Measurements from ENCODE around the gene NMD3.

Gene NMD3

DNA sequence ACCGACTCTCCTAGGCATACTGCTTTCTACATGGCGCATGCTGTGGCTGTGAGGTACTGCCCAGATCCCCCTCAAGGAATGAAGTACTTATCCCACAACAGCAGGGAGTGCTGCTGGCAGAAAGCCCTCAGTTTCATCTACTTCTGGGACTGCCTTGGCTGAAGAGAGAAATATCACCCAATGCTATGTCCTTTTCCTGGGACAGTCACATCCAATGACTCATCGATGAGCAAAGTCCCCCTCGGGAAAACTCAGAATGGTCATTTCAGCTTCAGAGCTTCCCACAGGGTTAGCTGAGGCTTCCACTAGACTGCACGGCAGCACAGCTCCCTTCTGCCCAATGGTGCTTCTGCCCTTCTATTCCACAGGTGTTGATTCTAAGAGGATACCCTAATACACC is 3.6 kb upstream of the NMD3 start:
- DNase-seq (ENCODE audit: low spot score in 2 of 2) (no peak), ATAC-seq (no peak)
- Mint-ChIP-seq H3K4me3 (no peak overlapping the region), H3K9me3 (no peaks in the 10 kb centered on the region), H3K27ac (no peak overlapping the region), H3K36me3 (peaks cover 4% of the 10 kb centered on the region), H3K4me1 (peaks cover 9% of the 10 kb centered on the region)

DNA sequence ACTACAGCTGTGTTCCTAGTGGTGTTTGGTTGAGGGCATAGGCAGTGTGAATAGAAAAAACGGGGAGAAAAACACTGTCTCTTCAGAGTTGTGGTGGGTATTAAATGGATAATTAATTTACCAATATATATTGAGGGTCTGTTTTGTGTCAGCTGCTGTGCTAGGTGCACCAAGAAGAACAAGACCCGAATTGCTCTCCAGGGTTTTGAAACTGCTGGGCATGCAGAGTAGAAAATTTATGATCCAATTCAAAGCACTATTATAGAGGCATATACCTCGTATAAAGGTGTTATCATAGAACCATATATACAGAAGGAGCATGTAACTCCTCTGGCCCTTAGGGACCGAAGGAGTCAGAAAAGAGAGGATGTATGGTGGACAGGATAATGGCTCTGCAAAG is 1.6 kb upstream of the NMD3 start:
- ATAC-seq (no peak), DNase-seq (ENCODE audit: low spot score in 2 of 2) (no peak)
- no peaks in the 10 kb centered on the region for H3K9me3 Mint-ChIP-seq
- peaks cover 13% of the 10 kb centered on the region for H3K4me1 Mint-ChIP-seq
- peak overlapping the region; percentile 92 for H3K27ac Mint-ChIP-seq
- peak overlapping the region; percentile 78 for H3K4me3 Mint-ChIP-seq
- peaks cover 7% of the 10 kb centered on the region for H3K36me3 Mint-ChIP-seq

GRCh38 chr3:161221806-161222600 is 892 bp downstream of the NMD3 start:
- Mint-ChIP-seq H3K9me3 (no peaks in the 10 kb centered on the region), H3K27ac (peak overlapping the region; percentile 92), H3K4me3 (peak overlapping the region; percentile 78), H3K36me3 (peaks cover 7% of the 10 kb centered on the region), H3K4me1 (peaks cover 13% of the 10 kb centered on the region)
- DNase-seq (ENCODE audit: low spot score in 2 of 2) (no peak), ATAC-seq (no peak)

DNA sequence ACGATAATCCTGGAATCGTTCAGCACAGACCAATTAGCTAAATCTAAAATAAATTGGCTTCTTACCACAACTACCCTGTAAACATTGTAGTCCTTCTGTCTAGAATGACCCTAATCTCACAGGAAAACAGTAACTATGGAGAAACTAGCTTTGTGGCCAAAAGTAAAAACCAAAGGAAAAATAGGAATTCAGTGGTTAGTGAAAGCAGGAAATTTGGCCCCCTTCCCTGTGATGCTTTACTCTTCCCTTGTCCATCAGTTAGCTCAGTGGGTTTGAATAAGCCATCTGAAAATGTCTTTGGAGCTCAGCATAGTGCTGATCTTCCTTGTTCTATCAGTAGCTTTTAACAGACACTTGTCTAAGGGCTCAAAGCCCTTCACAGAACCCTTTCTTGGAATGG is 1.6 kb downstream of the NMD3 start:
- ATAC-seq = no peak
- DNase-seq (ENCODE audit: low spot score in 2 of 2) = no peak
- Mint-ChIP-seq H3K4me1 (peaks cover 13% of the 10 kb centered on the region), H3K4me3 (peak overlapping the region; percentile 78), H3K9me3 (no peaks in the 10 kb centered on the region), H3K27ac (peak overlapping the region; percentile 92), H3K36me3 (peaks cover 7% of the 10 kb centered on the region)

DNA sequence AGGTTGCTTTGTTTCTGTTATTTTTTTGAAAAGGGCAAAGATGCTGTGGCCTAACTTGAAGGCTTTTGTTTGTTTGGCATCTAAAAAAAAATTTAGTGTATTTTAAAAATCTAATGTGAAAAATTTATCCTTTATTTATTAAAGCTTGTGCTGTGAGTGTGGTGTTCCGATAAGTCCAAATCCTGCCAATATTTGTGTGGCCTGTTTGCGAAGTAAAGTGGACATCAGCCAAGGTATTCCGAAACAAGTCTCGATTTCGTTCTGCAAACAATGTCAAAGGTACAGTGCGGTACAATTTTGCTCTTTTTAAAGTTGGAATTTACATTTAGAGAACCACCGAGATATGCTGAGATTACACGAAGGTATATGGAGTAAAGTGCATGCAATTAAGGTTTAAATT is 3.7 kb downstream of the NMD3 start:
- Mint-ChIP-seq H3K4me3 (no peak overlapping the region), H3K36me3 (peaks cover 7% of the 10 kb centered on the region), H3K9me3 (no peaks in the 10 kb centered on the region), H3K27ac (no peak overlapping the region), H3K4me1 (peaks cover 13% of the 10 kb centered on the region)
- no peak for DNase-seq (ENCODE audit: low spot score in 2 of 2)
- ATAC-seq = no peak

DNA sequence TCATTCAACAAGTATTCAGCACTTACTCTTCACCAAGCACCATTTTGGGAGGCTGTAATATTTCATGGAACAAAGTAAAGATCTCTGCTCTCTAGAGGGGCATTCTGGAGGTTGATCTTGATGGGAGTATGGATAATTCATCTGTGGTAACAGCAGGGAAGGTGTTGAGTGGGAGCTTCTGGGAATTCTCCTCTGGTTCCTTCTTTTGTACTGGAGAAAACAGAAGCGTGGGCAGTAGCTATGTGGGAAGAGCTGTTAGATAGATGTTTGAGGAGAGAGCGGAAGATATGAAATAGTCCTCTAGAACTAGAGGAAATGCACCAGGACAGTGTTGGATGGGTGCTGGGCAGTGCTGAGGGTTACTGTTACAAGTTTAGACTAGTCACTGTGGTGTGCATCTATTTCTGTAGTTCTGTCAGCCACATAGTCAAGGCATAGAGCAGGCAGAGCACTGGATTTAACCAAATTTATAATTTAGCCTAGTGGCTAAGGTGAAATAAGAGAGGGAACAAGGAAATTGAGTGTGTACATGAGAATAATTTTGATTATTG is 9.6 kb downstream of the NMD3 start:
- Mint-ChIP-seq H3K4me1 (no peaks in the 10 kb centered on the region), H3K9me3 (no peaks in the 10 kb centered on the region), H3K4me3 (no peak overlapping the region)

DNA sequence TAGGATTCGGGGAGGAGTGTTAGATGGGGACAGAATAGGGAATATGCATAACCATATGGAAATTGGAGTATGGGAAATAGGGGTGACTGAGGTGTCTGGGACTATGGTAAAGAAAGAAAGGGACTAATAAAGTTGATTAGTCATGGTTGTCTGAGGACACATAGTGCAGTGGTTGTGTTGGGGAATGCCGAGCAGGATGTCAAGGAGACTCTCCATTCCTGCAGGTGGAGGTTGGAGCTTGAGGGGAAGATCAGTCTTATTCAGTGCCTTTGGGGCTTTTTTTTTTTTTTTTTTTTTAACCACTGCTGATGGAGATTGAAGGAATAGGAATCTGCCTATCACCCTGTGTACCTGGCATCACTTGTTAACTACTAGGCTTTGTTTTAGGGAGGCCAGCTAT is 10.8 kb downstream of the NMD3 start:
- Mint-ChIP-seq H3K9me3 (no peaks in the 10 kb centered on the region), H3K27ac (no peak overlapping the region), H3K4me3 (no peak overlapping the region), H3K36me3 (no peaks in the 10 kb centered on the region), H3K4me1 (no peaks in the 10 kb centered on the region)
- DNase-seq (ENCODE audit: low spot score in 2 of 2) (no peak), ATAC-seq (no peak)

More for the DNA sequence above, 9.6 kb downstream of the NMD3 start:
- H3K36me3 Mint-ChIP-seq = no peaks in the 10 kb centered on the region
- H3K27ac Mint-ChIP-seq = no peak overlapping the region
- DNase-seq (ENCODE audit: low spot score in 2 of 2) = no peak
- ATAC-seq = no peak

- Mint-ChIP-seq H3K36me3 (no peaks in the 10 kb centered on the region), H3K4me1 (no peaks in the 10 kb centered on the region), H3K9me3 (no peaks in the 10 kb centered on the region), H3K4me3 (no peak overlapping the region), H3K27ac (no peak overlapping the region)
- ATAC-seq (no peak), DNase-seq (ENCODE audit: low spot score in 2 of 2) (no peak)
Measured at GRCh38 chr3:161233557-161233956, 12.4 kb downstream of the NMD3 start.

DNA sequence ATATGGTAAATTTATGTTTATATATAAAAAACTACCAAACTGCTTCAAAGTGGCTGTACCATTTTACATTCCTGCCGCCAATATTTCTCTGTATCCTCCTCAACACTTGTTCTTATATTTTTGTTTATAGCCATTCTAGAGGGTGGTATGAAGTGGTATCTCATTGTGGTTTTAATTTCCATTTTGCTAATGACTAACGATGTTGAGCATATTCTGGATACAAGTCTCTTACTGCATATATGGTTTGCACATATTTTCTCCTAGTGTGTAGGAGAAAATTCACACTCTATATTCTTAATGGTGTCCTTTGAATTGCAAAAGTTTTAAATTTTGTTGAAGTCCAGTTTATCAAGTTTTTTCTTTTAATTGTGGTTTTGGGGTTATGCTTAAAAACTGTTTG is 15.1 kb downstream of the NMD3 start:
- H3K4me3 Mint-ChIP-seq = no peak overlapping the region
- ATAC-seq (no peak), DNase-seq (ENCODE audit: low spot score in 2 of 2) (no peak)
- no peaks in the 10 kb centered on the region for H3K9me3 Mint-ChIP-seq
- H3K36me3 Mint-ChIP-seq = no peaks in the 10 kb centered on the region
- H3K27ac Mint-ChIP-seq = peak overlapping the region; percentile 20
- H3K4me1 Mint-ChIP-seq = no peaks in the 10 kb centered on the region

DNA sequence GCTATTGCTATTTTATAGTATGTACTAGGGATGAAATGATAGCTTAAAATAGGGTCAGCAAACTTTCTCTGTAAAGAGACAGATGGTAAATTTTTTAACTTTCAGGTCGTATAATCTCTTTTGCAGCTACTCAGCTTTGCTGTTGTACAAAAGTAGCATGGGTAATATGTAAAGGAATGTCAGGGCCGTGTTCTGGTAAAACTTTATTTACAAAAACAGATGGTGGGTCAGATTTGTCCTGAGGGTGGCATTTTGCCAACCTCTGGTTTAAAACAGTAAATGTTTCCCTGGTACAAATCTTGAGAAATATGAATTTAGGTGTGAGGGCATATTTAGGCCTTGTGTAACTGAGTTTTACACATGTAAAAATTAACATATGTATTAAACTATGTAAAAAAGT is 18.6 kb downstream of the NMD3 start:
- Mint-ChIP-seq H3K4me3 (no peak overlapping the region), H3K27ac (peak overlapping the region; percentile 63), H3K9me3 (no peaks in the 10 kb centered on the region), H3K36me3 (no peaks in the 10 kb centered on the region), H3K4me1 (peaks cover 3% of the 10 kb centered on the region)
- ATAC-seq (no peak), DNase-seq (ENCODE audit: low spot score in 2 of 2) (no peak)

DNA sequence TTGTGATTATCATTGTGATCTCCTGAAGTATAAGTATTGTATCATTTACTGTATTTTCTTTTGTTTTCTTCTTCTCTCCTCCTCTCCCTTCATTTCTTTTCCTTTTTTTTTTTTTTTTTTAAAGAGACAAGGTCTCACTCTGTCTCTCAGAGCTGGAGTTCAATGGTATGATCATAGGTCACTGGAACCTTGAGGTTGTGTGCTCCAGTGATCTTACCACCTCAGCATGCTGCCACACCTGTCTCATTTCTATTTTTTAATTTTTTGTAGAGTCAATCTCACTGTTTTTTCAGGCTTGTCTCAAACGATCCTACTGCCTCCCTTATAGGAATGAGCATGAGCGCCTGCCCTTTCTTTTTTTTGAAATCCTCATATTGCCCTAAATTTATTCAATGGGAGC is 23.4 kb downstream of the NMD3 start:
- ATAC-seq = no peak
- H3K4me1 Mint-ChIP-seq = peaks cover 7% of the 10 kb centered on the region
- H3K36me3 Mint-ChIP-seq = no peaks in the 10 kb centered on the region
- no peaks in the 10 kb centered on the region for H3K9me3 Mint-ChIP-seq
- no peak overlapping the region for H3K4me3 Mint-ChIP-seq
- H3K27ac Mint-ChIP-seq = peak overlapping the region; percentile 35
- no peak for DNase-seq (ENCODE audit: low spot score in 2 of 2)

- peaks cover 7% of the 10 kb centered on the region for H3K4me1 Mint-ChIP-seq
- H3K9me3 Mint-ChIP-seq = no peaks in the 10 kb centered on the region
- DNase-seq (ENCODE audit: low spot score in 2 of 2) (no peak), ATAC-seq (no peak)
- no peaks in the 10 kb centered on the region for H3K36me3 Mint-ChIP-seq
- H3K4me3 Mint-ChIP-seq = no peak overlapping the region
- H3K27ac Mint-ChIP-seq = no peak overlapping the region
Measured at GRCh38 chr3:161247049-161247448, 25.9 kb downstream of the NMD3 start.

DNA sequence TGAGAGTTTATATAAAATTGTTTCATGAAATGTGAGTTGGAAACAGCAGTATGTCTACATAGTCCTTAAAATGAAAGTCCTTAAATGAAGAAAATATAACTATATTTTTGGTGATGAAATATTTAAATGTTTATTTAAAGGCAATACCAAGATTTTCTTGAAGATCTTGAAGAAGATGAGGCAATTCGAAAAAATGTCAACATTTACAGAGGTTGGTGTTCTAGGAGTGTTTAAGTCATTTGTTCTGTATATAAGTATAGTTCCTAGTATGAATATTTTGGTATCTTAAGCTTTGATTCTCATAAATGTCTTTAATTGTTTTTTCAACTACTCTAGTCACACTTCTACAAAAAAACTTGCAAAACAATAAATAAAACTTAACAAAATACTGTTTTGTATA is 29.0 kb downstream of the NMD3 start:
- H3K27ac Mint-ChIP-seq = no peak overlapping the region
- peaks cover 4% of the 10 kb centered on the region for H3K4me1 Mint-ChIP-seq
- H3K4me3 Mint-ChIP-seq = no peak overlapping the region
- no peaks in the 10 kb centered on the region for H3K9me3 Mint-ChIP-seq
- DNase-seq (ENCODE audit: low spot score in 2 of 2) (no peak), ATAC-seq (no peak)
- no peaks in the 10 kb centered on the region for H3K36me3 Mint-ChIP-seq

DNA sequence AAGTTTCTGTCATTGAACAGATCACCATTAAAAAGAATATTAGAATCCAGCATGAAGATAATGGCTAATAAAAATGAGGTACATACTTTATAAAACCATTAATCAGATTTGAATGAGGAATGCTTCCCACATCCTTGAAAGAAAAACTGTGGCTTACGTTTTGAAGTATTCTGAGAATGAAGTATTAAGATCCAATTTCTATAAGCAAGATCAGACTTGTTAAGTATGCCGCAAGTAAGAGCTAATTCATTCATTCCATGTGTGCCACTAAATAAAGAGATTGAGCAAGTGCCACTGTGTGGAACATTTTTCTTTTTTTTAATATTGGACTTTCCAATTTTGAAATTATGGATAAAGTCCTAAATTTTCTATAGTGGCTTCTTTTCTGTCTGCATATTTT is 30.6 kb downstream of the NMD3 start:
- H3K36me3 Mint-ChIP-seq = no peaks in the 10 kb centered on the region
- no peaks in the 10 kb centered on the region for H3K9me3 Mint-ChIP-seq
- DNase-seq (ENCODE audit: low spot score in 2 of 2) (no peak), ATAC-seq (no peak)
- H3K4me1 Mint-ChIP-seq = peaks cover 9% of the 10 kb centered on the region
- no peak overlapping the region for H3K27ac Mint-ChIP-seq
- no peak overlapping the region for H3K4me3 Mint-ChIP-seq

- Mint-ChIP-seq H3K9me3 (no peaks in the 10 kb centered on the region), H3K4me3 (no peak overlapping the region), H3K36me3 (no peaks in the 10 kb centered on the region), H3K4me1 (peaks cover 9% of the 10 kb centered on the region), H3K27ac (no peak overlapping the region)
- ATAC-seq = no peak
- no peak for DNase-seq (ENCODE audit: low spot score in 2 of 2)
Measured at GRCh38 chr3:161252143-161252542, 31.0 kb downstream of the NMD3 start.

DNA sequence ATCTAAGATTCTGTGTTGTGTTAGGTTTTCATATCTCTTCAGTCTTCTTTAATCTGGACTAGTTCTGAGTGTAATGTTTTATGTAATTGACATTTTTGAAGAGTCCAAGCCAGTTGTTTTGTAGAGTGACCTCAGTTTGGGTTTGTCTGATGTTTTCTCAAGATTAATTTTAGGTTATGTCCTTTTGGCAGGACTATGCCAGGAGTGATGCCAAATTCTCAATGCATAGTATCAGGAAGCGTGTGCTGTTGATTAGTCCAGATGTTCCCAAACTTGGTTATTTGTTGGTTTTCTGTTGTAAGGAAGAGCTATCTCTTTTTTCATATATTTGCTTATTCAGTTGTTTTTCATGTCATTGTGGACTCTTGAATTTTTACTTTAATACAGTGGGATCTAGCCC is 32.6 kb downstream of the NMD3 start:
- peaks cover 9% of the 10 kb centered on the region for H3K4me1 Mint-ChIP-seq
- no peak for DNase-seq (ENCODE audit: low spot score in 2 of 2)
- no peak overlapping the region for H3K4me3 Mint-ChIP-seq
- no peak for ATAC-seq
- peaks cover 4% of the 10 kb centered on the region for H3K36me3 Mint-ChIP-seq
- H3K27ac Mint-ChIP-seq = no peak overlapping the region
- H3K9me3 Mint-ChIP-seq = no peaks in the 10 kb centered on the region

Data from stimulated activated effector memory CD8-positive, alpha-beta T cell treated with anti-CD3 and anti-CD28 coated beads, Interleukin-12 subunit alpha, Interleukin-12 subunit beta, amount 100 ng/mL, for 72 hours (primary cell).